H7 (cell line): ENCODE measurements around the gene CCDC138. TPM values are rescaled to one million over a fixed set of nuclear protein-coding genes. Genes with fewer than 3 reads are reported as not detected.

ENCODE experiments used
- DNase-seq: peaks from one replicate; pipeline ENCODE4 v3.0.0; 2012
- H3K27me3 ChIP-seq: 2 replicates; pipeline ENCODE4 v1.6.0; 2011; ENCODE audit warnings: mild to moderate bottlenecking, low read length; ENCODE audit not compliant: control insufficient read depth, insufficient read depth
- H3K36me3 ChIP-seq: replicated peaks from 2 replicates; pipeline ENCODE4 v1.5.1; 2011; ENCODE audit warnings: low read length; ENCODE audit not compliant: control insufficient read depth, insufficient read depth
- H3K4me3 ChIP-seq: 2 replicates; pipeline ENCODE4 v1.5.1; 2011; ENCODE audit warnings: low read depth, mild to moderate bottlenecking, control low read depth, low read length, moderate library complexity; ENCODE audit not compliant: insufficient read depth
- total RNA-seq: library from RNA; depleted of rRNA; stranded (reverse); fragments of >200 nt; shearing (Covaris generic); gene quantifications from 2 replicates; pipeline ENCODE4 v1.2.3, GENCODE V29; 2014

The CCDC138 gene
- total RNA-seq, 1 experiment from 2014 or later = 13.6 TPM

GRCh38 chr2:108895188-108895587 is 108.6 kb downstream of the CCDC138 start:
- Histone ChIP-seq H3K36me3 (no peaks in the 10 kb centered on the region), H3K4me3 (no peak overlapping the region)
- DNase-seq = no peak

GRCh38 chr2:108896741-108897140 is 110.2 kb downstream of the CCDC138 start:
- no peak overlapping the region for H3K4me3 ChIP-seq
- DNase-seq = no peak
- no peaks in the 10 kb centered on the region for H3K36me3 ChIP-seq
- H3K27me3 ChIP-seq = no peaks in the 10 kb centered on the region

More at GRCh38 chr2:108895188-108895587, 108.6 kb downstream of the CCDC138 start:
- no peaks in the 10 kb centered on the region for H3K27me3 ChIP-seq

GRCh38 chr2:108898315-108899082 is 111.9 kb downstream of the CCDC138 start:
- Histone ChIP-seq H3K27me3 (no peaks in the 10 kb centered on the region), H3K36me3 (no peaks in the 10 kb centered on the region), H3K4me3 (no peak overlapping the region)
- DNase-seq = no peak

GRCh38 chr2:108904680-108905079 is 118.1 kb downstream of the CCDC138 start:
- Histone ChIP-seq H3K4me3 (no peak overlapping the region), H3K36me3 (no peaks in the 10 kb centered on the region), H3K27me3 (no peaks in the 10 kb centered on the region)
- DNase-seq = no peak

- Histone ChIP-seq H3K36me3 (no peaks in the 10 kb centered on the region), H3K27me3 (no peaks in the 10 kb centered on the region), H3K4me3 (no peak overlapping the region)
- DNase-seq = no peak
Observed at GRCh38 chr2:108905176-108905575, 118.6 kb downstream of the CCDC138 start.

GRCh38 chr2:108905906-108906305 is 119.3 kb downstream of the CCDC138 start:
- H3K36me3 ChIP-seq = no peaks in the 10 kb centered on the region
- H3K27me3 ChIP-seq = no peaks in the 10 kb centered on the region
- DNase-seq = peak; percentile 28
- H3K4me3 ChIP-seq = no peak overlapping the region

- peak; percentile 22 for DNase-seq
- Histone ChIP-seq H3K36me3 (no peaks in the 10 kb centered on the region), H3K4me3 (no peak overlapping the region), H3K27me3 (no peaks in the 10 kb centered on the region)
Observed at GRCh38 chr2:108906403-108907077, 120.0 kb downstream of the CCDC138 start.

- Histone ChIP-seq H3K27me3 (no peaks in the 10 kb centered on the region), H3K4me3 (no peak overlapping the region), H3K36me3 (no peaks in the 10 kb centered on the region)
- peak; percentile 43 for DNase-seq
Observed at GRCh38 chr2:108907822-108908712, 121.5 kb downstream of the CCDC138 start.

- Histone ChIP-seq H3K27me3 (no peaks in the 10 kb centered on the region), H3K36me3 (no peaks in the 10 kb centered on the region), H3K4me3 (no peak overlapping the region)
- peak; percentile 9 for DNase-seq
Observed at GRCh38 chr2:108908713-108909070, 122.1 kb downstream of the CCDC138 start.

GRCh38 chr2:108909275-108909823 is 122.8 kb downstream of the CCDC138 start:
- no peaks in the 10 kb centered on the region for H3K36me3 ChIP-seq
- DNase-seq = peak; percentile 27
- H3K27me3 ChIP-seq = no peaks in the 10 kb centered on the region
- H3K4me3 ChIP-seq = no peak overlapping the region

GRCh38 chr2:108910011-108910431 is 123.5 kb downstream of the CCDC138 start:
- H3K4me3 ChIP-seq = no peak overlapping the region
- H3K36me3 ChIP-seq = no peaks in the 10 kb centered on the region
- DNase-seq = peak; percentile 25
- no peaks in the 10 kb centered on the region for H3K27me3 ChIP-seq

GRCh38 chr2:108910541-108911396 is 124.2 kb downstream of the CCDC138 start:
- Histone ChIP-seq H3K27me3 (no peaks in the 10 kb centered on the region), H3K36me3 (no peaks in the 10 kb centered on the region), H3K4me3 (no peak overlapping the region)
- DNase-seq = peak; percentile 13

- no peaks in the 10 kb centered on the region for H3K36me3 ChIP-seq
- H3K27me3 ChIP-seq = no peaks in the 10 kb centered on the region
- no peak overlapping the region for H3K4me3 ChIP-seq
- peak; percentile 22 for DNase-seq
Observed at GRCh38 chr2:108911401-108911800, 124.8 kb downstream of the CCDC138 start.
